Measurements from ENCODE around the gene MID1.

DNA sequence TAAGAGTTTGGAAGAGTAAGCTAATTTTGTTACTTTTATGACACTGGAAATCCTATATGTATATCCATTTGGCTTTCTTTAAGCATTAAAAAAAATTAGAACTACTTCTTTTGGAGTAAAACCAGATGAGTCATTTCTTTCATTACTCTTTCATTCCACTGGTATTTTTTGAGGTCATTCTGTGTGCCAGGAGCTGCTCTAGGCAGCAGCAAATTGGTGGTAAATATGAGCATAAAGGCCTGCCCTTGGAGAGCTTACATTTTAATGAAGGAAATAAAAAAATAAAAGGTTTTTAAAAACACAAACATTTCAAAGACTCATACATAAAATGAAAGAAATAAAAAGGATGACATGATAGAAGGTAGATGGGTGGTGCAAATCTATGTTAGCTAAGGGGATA is 37.4 kb downstream of the MID1 start:
- TF ChIP-seq SIN3A (IDR thresholded peaks at IDR 0.05; ENCODE audit: borderline replicate concordance, insufficient read depth, low read length) (no peak), POLR2AphosphoS5 (IDR thresholded peaks at IDR 0.05; ENCODE audit: low read depth, low read length) (no peak), TAF1 (IDR thresholded peaks at IDR 0.05; ENCODE audit: borderline replicate concordance, insufficient read depth, low read length) (no peak), FOXP2 (optimal IDR thresholded peaks at IDR 0.05; ENCODE audit: borderline replicate concordance, extremely low read depth, extremely low read length, insufficient read depth) (no peak)
- TF ChIP-seq, protein P1, sequence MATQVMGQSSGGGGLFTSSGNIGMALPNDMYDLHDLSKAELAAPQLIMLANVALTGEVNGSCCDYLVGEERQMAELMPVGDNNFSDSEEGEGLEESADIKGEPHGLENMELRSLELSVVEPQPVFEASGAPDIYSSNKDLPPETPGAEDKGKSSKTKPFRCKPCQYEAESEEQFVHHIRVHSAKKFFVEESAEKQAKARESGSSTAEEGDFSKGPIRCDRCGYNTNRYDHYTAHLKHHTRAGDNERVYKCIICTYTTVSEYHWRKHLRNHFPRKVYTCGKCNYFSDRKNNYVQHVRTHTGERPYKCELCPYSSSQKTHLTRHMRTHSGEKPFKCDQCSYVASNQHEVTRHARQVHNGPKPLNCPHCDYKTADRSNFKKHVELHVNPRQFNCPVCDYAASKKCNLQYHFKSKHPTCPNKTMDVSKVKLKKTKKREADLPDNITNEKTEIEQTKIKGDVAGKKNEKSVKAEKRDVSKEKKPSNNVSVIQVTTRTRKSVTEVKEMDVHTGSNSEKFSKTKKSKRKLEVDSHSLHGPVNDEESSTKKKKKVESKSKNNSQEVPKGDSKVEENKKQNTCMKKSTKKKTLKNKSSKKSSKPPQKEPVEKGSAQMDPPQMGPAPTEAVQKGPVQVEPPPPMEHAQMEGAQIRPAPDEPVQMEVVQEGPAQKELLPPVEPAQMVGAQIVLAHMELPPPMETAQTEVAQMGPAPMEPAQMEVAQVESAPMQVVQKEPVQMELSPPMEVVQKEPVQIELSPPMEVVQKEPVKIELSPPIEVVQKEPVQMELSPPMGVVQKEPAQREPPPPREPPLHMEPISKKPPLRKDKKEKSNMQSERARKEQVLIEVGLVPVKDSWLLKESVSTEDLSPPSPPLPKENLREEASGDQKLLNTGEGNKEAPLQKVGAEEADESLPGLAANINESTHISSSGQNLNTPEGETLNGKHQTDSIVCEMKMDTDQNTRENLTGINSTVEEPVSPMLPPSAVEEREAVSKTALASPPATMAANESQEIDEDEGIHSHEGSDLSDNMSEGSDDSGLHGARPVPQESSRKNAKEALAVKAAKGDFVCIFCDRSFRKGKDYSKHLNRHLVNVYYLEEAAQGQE (IDR thresholded peaks at IDR 0.05; ENCODE audit: insufficient read depth in 1 of 2, low read depth in 2 of 2, low read length in 2 of 2): no peak

Data from PFSK-1 (cell line).